ENCODE data around the gene WDR54.

Gene WDR54

GRCh38 chr2:74464406-74464805 lies 42.9 kb downstream of the WDR54 start:
- TF ChIP-seq ZFX (IDR thresholded peaks at IDR 0.05) (no peak), CTCF (conservative IDR thresholded peaks at IDR 0.05) (no peak)
- H3K27ac ChIP-seq, result peak overlapping the region; percentile 80

DNA sequence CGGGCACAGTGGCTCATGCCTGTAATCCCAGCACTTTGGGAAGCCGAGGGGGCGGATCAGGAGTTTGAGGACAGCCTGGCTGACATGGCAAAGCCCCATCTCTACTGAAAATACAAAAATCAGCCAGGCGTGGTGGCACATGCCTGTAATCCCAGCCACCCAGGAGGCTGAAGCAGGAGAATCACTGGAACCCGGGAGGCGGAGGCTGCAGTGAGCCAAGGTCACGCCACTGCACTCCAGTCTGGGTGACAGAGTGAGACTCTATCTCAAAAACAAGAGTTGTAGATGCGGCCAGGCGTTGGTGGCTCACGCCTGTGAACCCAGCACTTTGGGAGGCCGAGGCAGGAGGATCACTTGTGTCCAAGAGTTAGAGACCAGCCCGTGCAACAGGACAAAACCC lies 49.2 kb downstream of the WDR54 start:
- H3K27ac ChIP-seq, result peak overlapping the region; percentile 95; the same call in 1 of the 2 replicates

DNA sequence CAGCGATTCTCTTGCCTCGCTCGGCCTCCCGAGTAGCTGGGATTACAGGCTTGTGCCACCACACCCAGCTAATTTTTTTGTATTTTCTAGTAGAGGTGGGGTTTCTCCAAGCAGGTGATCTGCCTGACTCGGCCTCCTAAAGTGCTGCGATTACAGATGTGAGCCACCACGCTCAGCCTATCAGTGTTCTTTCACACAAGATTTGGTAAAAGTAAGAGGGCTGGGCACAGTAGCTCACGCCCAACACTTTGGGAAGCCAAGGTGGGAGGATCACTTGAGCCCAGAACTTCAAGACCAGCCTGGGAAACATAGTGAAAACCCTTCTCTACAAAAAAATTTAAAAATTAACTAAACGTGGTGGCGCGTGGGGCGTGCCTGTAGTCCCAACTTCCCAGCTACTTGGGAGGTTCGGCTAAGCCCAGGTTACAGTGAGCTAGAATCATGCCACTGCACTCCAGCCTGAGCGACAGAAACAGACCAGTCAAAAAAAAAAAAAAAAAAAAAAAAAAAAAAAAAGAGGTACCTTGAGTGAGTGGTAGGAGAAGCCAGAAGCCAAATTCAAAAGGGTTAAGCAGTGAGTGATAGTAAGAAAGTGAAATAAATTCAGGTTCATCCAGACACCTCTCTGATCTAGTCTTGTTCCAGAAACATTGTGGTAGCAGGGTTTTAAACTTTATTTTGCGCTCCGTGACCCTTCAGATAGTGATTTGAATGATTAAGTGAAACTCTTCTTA lies 50.0 kb downstream of the WDR54 start:
- H3K27ac ChIP-seq, result peak overlapping the region; percentile 95
- TF ChIP-seq ZFX (IDR thresholded peaks at IDR 0.05) (no peak), CTCF (conservative IDR thresholded peaks at IDR 0.05) (no peak)

DNA sequence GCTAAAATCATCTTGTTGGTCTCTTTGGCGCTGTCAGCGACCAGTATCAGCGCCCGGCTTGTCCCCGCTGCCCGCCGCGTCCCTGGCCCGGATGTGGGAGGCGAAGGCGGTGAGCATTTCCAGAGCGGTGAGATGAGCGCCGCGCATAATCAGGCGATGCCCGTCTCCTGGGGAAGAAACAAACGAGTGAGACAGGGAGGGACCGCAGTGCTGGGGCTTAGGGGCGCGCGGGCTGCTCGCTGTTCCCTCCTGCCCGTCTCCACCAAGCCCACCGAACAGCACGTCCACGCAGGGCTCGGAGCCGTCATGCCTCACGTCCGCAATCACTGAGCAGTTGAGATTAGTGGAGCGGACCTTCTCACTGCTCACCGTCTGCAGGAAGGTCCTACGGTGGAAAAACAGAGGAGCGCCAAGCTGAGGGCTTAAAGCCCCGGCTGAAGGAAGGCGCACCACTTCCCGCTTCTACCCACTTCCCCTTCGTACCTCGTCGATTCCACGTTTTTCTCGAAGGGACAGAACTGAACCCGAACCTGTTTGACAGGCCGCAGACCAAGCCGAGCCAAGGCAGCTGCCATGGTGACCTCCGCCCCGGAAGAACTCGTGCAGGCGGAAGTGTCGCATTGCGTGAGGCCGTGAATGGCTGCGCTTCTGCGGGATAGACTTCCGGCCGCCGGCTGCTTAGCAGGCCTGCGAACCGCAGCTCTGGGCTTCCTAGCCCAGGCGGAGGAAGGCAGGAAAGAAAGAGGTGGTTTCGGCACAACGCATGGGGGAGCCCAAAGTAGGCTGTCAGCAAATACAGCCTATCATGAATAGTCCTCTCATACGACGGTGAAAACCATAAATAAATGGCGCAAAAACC lies 50.8 kb downstream of the WDR54 start, which contains the start of gene MRPL53:
Gene MRPL53, minus strand, starts transcription at position 595 of the 859 bp plus-strand sequence. Its CDS starts 20 bp downstream, at position 575.
- peak within 1 kb of the TSS; percentile 95 for H3K27ac ChIP-seq
- TF ChIP-seq CTCF (conservative IDR thresholded peaks at IDR 0.05) (no peak), ZFX (IDR thresholded peaks at IDR 0.05) (peak; percentile 52)

- peak overlapping the region; percentile 95 for H3K27ac ChIP-seq
- TF ChIP-seq ZFX (IDR thresholded peaks at IDR 0.05), result no peak
- no peak for TF ChIP-seq CTCF (conservative IDR thresholded peaks at IDR 0.05)
These were observed 51.4 kb downstream of the WDR54 start for GRCh38 chr2:74472945-74473258.

GRCh38 chr2:74474481-74474880 lies 53.0 kb downstream of the WDR54 start:
- no peak for TF ChIP-seq CTCF (conservative IDR thresholded peaks at IDR 0.05)
- no peak for TF ChIP-seq ZFX (IDR thresholded peaks at IDR 0.05)

DNA sequence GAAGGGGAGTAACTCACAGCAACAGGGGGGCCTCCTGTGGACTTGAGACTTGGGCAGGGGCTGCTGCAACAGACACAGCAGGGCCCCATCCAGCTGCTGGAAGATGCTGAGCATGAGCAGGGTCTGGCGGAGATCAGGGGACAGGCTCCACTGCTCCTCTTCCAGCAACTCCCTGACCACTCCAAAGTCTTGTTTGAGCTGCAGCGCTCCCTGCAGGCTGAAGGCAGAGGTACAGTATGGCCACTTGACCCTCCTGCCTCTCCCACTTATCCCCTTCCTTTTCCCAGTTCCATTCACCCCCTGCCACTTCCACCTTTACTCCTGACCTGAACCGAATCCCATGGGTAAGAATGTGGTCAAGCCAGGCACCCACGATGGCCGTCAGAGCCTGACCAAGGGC lies 53.4 kb downstream of the WDR54 start:
- TF ChIP-seq ZFX (IDR thresholded peaks at IDR 0.05) (no peak), CTCF (conservative IDR thresholded peaks at IDR 0.05) (no peak; the same call in 1 of the 2 replicates)
- H3K27ac ChIP-seq, result no peak overlapping the region

More at GRCh38 chr2:74474481-74474880, 53.0 kb downstream of the WDR54 start:
- H3K27ac ChIP-seq, result no peak overlapping the region

All from C4-2B (cell line).